ENCODE data around the gene GPR68.

- TF ChIP-seq ZNF274 (IDR thresholded peaks at IDR 0.05; ENCODE audit: low read depth, low read length) (no peak), YY1 (IDR thresholded peaks at IDR 0.05; ENCODE audit: insufficient read depth, insufficient read length) (no peak)
Measured at GRCh38 chr14:91216731-91217226, 27.7 kb downstream of the GPR68 start.
